A673 (cell line): ENCODE results near the gene SERINC5. TPM values are rescaled to one million over a fixed set of nuclear protein-coding genes. Genes with fewer than 3 reads are reported as not detected.

ENCODE experiments used
- BruUV-seq: library from RNA; stranded (reverse); fragments of 400-500 nt; replicated peaks from 2 replicates; lab custom pipeline; 2021; lab: Mats Ljungman, UMichigan
- CTCF ChIA-PET: fragments of 300-600 bp; sonication (Branson Sonifier 250); formaldehyde crosslinking; loops from one replicate; lab custom pipeline; 2022; ENCODE audit warnings: antibody characterized with exemption; lab: Charles Lee
- POLR2A ChIA-PET: fragments of 300-600 bp; sonication (Branson Sonifier 250); formaldehyde crosslinking; loops from one replicate; lab custom pipeline; 2022; ENCODE audit warnings: antibody characterized with exemption; ENCODE audit not compliant: low non-redundant PET; lab: Charles Lee
- DNase-seq: peaks from one replicate; pipeline ENCODE4 v3.0.0-alpha.2; 2015; ENCODE audit warnings: low spot score
- H3K27ac ChIP-seq: fragments of 200-600 bp; sonication (generic); 2 replicates; pipeline ENCODE4 v1.5.1; 2016; ENCODE audit warnings: mixed run types, low read depth, mild to moderate bottlenecking, mixed read lengths, antibody characterized with exemption, low read length; ENCODE audit not compliant: poor library complexity, severe bottlenecking
- H3K27me3 ChIP-seq: fragments of 200-600 bp; sonication (generic); replicated peaks from 2 replicates; pipeline ENCODE4 v1.6.1; 2017; ENCODE audit warnings: mixed run types, low read depth, mild to moderate bottlenecking, mixed read lengths, antibody characterized with exemption, low read length; ENCODE audit not compliant: insufficient read depth, poor library complexity
- H3K36me3 ChIP-seq: fragments of 200-600 bp; sonication (generic); 2 replicates; pipeline ENCODE4 v1.6.1; 2016; ENCODE audit warnings: mixed run types, mild to moderate bottlenecking, mixed read lengths, antibody characterized with exemption, low read length; ENCODE audit not compliant: insufficient read depth, poor library complexity, severe bottlenecking
- H3K4me1 ChIP-seq: fragments of 200-600 bp; sonication (generic); 2 replicates; pipeline ENCODE4 v1.6.1; 2017; ENCODE audit warnings: mixed run types, mild to moderate bottlenecking, mixed read lengths, antibody characterized with exemption, low read length; ENCODE audit not compliant: insufficient read depth, poor library complexity, severe bottlenecking
- H3K4me3 ChIP-seq: fragments of 200-600 bp; sonication (generic); 2 replicates; pipeline ENCODE4 v1.5.1; 2016; ENCODE audit warnings: low read depth, mixed run types, mild to moderate bottlenecking, mixed read lengths, low read length; ENCODE audit not compliant: poor library complexity, severe bottlenecking
- H3K9me3 ChIP-seq: fragments of 200-600 bp; sonication (generic); 2 replicates; pipeline ENCODE4 v1.6.1; 2016; ENCODE audit warnings: mixed run types, low read depth, mild to moderate bottlenecking, mixed read lengths, antibody characterized with exemption, low read length; ENCODE audit not compliant: poor library complexity, severe bottlenecking
- EZH2 ChIP-seq: fragments of 200-600 bp; sonication (generic); IDR thresholded peaks from 2 replicates; pipeline ENCODE4 v1.6.1; 2017; ENCODE audit warnings: borderline replicate concordance, low read depth, mild to moderate bottlenecking, mixed read lengths, antibody characterized with exemption, low read length; ENCODE audit not compliant: poor library complexity, severe bottlenecking
- intact Hi-C: fragments of 100-400 bp; cut with micrococcal nuclease; formaldehyde crosslinking; loops from one replicate; pipeline ENCODE4 v1.10.0; 2022; ENCODE audit not compliant: unreplicated experiment
- total RNA-seq: library from RNA; stranded (reverse); gene quantifications from 2 replicates; pipeline ENCODE4 v1.2.3, GENCODE V29; 2021
- TF ChIP-seq, protein P1 (sequence below): fragments of 300-800, 200-600 bp; sonication (generic); conservative IDR thresholded peaks from 2 replicates; pipeline ENCODE4 v1.5.1; 2017; ENCODE audit warnings: low read depth, mild to moderate bottlenecking, antibody characterized with exemption, low read length, moderate library complexity, mixed read lengths

The SERINC5 gene
- total RNA-seq, 1 experiment from 2014 or later: 20.6 TPM

GRCh38 chr5:80152778-80153177 is 103.1 kb downstream of the SERINC5 start:
- Histone ChIP-seq H3K4me1 (peaks cover 10% of the 10 kb centered on the region), H3K27me3 (no peaks in the 10 kb centered on the region), H3K36me3 (no peaks in the 10 kb centered on the region), H3K4me3 (no peak overlapping the region), H3K27ac (no peak overlapping the region), H3K9me3 (no peaks in the 10 kb centered on the region)
- POLR2A ChIA-PET: no interaction called here
- BruUV-seq: no TSS peak
- DNase-seq: no peak
- CTCF ChIA-PET: no interaction called here
- intact Hi-C loops: no loop called here
- no peak for TF ChIP-seq EZH2
- TF ChIP-seq, protein P1, sequence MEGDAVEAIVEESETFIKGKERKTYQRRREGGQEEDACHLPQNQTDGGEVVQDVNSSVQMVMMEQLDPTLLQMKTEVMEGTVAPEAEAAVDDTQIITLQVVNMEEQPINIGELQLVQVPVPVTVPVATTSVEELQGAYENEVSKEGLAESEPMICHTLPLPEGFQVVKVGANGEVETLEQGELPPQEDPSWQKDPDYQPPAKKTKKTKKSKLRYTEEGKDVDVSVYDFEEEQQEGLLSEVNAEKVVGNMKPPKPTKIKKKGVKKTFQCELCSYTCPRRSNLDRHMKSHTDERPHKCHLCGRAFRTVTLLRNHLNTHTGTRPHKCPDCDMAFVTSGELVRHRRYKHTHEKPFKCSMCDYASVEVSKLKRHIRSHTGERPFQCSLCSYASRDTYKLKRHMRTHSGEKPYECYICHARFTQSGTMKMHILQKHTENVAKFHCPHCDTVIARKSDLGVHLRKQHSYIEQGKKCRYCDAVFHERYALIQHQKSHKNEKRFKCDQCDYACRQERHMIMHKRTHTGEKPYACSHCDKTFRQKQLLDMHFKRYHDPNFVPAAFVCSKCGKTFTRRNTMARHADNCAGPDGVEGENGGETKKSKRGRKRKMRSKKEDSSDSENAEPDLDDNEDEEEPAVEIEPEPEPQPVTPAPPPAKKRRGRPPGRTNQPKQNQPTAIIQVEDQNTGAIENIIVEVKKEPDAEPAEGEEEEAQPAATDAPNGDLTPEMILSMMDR: no peak

GRCh38 chr5:80151890-80152289 is 104.0 kb downstream of the SERINC5 start:
- intact Hi-C loops: no loop called here
- BruUV-seq: no TSS peak
- CTCF ChIA-PET: no interaction called here
- Histone ChIP-seq H3K9me3 (no peaks in the 10 kb centered on the region), H3K4me1 (peaks cover 10% of the 10 kb centered on the region), H3K27me3 (no peaks in the 10 kb centered on the region), H3K4me3 (no peak overlapping the region), H3K27ac (no peak overlapping the region), H3K36me3 (no peaks in the 10 kb centered on the region)
- POLR2A ChIA-PET: no interaction called here
- no peak for DNase-seq
- TF ChIP-seq, protein P1: no peak
- no peak for TF ChIP-seq EZH2

GRCh38 chr5:80150731-80151130 is 105.1 kb downstream of the SERINC5 start:
- DNase-seq: no peak
- Histone ChIP-seq H3K27me3 (no peaks in the 10 kb centered on the region), H3K27ac (no peak overlapping the region), H3K36me3 (no peaks in the 10 kb centered on the region), H3K4me3 (no peak overlapping the region), H3K9me3 (no peaks in the 10 kb centered on the region), H3K4me1 (peaks cover 5% of the 10 kb centered on the region)
- no TSS peak for BruUV-seq
- intact Hi-C loops: no loop called here
- ChIA-PET POLR2A (no interaction called here), CTCF (no interaction called here)
- TF ChIP-seq EZH2: no peak
- TF ChIP-seq, protein P1: no peak
